Mammary epithelial cell (primary cell): ENCODE measurements around the gene ITIH5.

ENCODE experiments used
- EZH2 ChIP-seq: IDR thresholded peaks from 2 replicates; pipeline ENCODE4 v1.6.1; 2012; ENCODE audit warnings: low read length, inconsistent platforms, borderline replicate concordance
- TF ChIP-seq, protein P1 (sequence below), 2 donors: IDR thresholded peaks in 1 of 2; conservative IDR thresholded peaks in 1 of 2; 2 replicates each; pipeline ENCODE4 v1.5.1; 2011 to 2012; ENCODE audit warnings: inconsistent platforms in 2 of 2, low read length in 2 of 2, mild to moderate bottlenecking in 2 of 2, control low read depth in 1 of 2, low read depth in 1 of 2; ENCODE audit not compliant: insufficient read depth in 1 of 2; ENCODE audit errors: extremely low read depth in 1 of 2

- TF ChIP-seq EZH2 = no peak
- TF ChIP-seq, protein P1, sequence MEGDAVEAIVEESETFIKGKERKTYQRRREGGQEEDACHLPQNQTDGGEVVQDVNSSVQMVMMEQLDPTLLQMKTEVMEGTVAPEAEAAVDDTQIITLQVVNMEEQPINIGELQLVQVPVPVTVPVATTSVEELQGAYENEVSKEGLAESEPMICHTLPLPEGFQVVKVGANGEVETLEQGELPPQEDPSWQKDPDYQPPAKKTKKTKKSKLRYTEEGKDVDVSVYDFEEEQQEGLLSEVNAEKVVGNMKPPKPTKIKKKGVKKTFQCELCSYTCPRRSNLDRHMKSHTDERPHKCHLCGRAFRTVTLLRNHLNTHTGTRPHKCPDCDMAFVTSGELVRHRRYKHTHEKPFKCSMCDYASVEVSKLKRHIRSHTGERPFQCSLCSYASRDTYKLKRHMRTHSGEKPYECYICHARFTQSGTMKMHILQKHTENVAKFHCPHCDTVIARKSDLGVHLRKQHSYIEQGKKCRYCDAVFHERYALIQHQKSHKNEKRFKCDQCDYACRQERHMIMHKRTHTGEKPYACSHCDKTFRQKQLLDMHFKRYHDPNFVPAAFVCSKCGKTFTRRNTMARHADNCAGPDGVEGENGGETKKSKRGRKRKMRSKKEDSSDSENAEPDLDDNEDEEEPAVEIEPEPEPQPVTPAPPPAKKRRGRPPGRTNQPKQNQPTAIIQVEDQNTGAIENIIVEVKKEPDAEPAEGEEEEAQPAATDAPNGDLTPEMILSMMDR (conservative IDR thresholded peaks at IDR 0.05 in 1 of 2, IDR thresholded peaks at IDR 0.05 in 1 of 2; ENCODE audit: extremely low read depth in 1 of 2, insufficient read depth in 1 of 2, low read depth in 1 of 2, low read length in 2 of 2) = no peak
These were observed 152.8 kb downstream of the ITIH5 start for GRCh38 chr10:7513936-7514335.
